Measurements from ENCODE around the gene SOWAHA.

Gene SOWAHA

DNA sequence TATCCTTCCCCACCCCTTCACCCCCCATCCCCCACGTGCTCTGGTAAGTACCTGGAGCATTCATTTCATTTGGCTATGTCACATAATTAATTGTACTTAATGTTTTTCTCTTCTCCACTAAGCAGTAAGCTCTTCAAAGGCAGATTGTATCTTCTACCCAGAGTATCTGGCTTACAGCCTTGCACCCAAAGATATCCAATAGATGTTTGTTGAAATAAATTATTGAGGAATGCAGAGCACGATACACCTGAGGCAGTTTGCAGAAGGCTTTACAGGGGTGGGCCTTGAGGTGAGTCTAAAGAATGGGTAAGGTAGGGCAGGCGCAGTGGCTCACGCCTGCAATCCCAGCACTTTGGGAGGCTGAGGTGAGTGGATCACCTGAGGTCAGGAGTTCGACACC lies 2.5 kb upstream of the SOWAHA start:
- no peak for DNase-seq

DNA sequence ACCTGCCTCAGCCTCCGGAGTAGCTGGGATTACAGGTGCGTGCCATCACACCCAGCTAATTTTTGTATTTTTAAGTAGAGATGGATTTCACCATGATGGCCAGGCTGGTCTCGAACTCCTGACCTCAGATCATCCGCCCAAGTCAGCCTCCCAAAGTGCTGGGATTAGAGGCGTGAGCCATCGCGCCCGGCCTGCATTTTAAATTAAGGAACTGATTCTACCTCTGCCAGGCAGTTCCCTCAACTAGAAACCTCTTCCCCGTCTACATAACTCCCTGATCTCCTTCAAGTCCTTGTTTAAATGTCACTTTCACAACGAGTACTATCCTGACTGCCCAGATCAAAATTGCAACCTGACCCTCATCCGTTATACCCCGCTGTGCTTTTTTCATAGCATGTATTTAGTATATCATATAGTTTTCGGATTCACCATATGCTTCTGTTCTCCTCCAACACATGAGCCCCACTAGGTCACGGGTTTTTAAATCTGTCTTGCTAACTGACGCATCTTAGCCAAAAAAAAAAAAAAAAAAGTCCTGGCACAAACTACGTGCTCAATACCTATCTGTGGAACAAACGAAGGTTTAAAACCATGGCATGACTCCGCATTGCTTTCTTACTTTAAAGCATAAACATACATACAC lies 858 bp upstream of the SOWAHA start:
- peak; percentile 25 for DNase-seq

DNA sequence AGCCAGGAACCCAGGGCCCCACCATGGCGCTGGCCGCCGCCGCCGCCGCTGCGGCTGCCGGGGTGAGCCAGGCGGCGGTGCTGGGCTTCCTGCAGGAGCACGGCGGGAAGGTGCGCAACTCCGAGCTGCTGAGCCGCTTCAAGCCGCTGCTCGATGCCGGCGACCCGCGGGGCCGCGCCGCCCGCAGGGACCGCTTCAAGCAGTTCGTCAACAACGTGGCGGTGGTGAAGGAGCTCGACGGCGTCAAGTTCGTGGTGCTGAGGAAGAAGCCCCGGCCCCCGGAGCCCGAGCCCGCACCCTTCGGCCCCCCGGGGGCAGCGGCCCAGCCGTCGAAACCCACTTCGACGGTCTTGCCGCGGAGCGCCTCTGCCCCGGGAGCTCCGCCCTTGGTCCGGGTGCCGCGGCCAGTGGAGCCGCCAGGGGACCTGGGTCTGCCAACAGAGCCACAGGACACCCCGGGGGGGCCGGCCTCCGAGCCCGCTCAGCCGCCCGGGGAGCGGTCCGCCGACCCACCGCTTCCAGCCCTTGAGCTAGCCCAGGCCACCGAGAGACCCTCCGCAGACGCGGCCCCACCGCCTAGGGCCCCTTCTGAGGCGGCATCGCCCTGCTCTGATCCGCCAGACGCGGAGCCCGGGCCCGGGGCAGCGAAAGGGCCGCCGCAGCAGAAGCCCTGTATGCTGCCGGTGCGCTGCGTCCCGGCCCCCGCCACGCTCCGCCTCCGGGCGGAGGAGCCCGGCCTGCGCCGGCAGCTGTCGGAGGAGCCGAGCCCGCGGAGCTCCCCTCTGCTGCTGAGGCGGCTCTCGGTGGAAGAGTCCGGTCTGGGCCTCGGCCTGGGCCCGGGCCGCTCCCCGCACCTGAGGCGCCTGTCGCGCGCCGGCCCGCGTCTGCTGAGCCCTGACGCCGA lies 749 bp downstream of the SOWAHA start:
- no peak for DNase-seq

DNA sequence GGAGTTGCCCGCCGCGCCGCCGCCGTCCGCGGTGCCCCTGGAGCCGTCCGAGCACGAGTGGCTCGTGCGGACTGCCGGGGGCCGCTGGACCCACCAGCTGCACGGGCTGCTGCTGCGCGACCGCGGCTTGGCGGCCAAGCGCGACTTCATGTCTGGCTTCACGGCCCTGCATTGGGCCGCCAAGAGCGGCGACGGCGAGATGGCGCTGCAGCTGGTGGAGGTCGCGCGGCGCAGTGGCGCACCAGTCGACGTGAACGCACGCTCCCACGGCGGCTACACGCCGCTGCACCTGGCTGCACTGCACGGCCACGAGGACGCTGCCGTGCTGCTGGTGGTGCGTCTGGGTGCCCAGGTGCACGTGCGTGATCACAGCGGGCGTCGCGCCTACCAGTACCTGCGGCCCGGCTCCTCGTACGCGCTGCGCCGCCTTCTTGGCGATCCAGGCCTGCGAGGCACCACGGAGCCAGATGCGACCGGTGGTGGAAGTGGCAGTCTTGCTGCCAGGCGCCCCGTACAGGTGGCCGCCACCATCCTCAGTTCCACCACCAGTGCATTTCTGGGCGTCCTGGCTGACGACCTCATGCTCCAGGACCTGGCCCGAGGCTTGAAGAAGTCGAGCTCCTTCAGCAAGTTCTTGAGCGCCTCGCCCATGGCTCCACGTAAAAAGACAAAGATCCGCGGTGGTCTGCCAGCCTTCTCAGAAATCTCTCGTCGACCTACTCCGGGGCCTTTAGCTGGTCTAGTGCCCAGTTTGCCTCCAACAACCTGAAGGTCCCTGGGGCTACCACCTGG lies 1.6 kb downstream of the SOWAHA start:
- no peak for DNase-seq

DNA sequence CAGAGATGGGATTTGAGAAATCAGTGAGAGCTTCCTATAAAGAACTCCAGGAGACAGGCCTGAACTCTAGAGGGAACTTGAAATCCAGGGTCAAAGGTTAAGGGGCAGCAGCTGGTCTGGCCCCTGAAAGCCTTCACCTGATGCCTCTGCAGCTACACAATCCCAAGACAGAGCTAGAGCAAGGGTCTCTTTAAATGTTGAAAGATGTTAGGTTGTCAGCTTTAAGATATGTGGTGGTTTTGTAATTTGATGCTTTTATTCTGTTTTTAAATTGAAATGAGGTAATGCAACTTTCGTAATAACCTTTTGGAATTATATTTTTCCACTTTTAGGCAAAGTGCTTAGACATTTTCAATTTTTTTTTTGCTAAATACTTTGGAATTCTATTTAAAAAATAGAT lies 2.4 kb downstream of the SOWAHA start:
- DNase-seq, result no peak

DNA sequence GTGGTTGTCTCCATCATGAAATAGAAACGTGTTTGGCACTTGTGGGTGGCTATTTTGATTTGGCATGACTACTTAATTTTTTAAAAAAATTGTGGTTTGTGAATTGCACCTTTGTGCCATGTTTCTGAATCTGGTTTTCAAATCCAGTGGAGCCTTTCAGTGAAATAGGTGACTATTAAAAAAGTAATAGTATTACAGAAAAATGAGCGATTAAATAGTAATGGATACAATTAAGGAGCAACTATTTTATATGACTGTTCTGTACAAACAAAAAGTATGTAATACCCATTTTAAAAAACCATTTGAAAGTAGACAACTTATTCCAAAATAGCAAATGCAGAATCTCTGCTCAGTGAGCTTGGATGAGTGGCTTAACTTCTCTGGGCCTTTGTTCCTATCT lies 3.0 kb downstream of the SOWAHA start:
- no peak for DNase-seq

DNA sequence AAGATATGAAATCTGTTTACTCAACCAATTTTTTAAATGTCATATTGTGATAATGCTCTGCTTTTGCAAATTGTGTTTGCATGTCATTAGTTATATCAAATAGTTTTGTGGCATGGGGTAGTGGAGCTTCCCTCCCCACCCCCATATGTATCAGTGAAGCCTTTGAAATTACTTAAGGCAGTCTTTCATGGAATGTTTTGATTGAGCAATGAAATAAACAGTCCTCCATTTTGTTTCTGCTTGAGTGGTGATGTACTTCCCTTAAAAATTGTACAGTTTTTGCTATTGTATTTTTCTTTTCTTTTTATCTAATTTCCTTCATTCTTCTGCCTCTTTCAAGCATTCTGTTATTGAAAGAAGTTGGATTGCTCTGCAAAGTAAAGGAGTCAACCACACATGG lies 3.5 kb downstream of the SOWAHA start:
- DNase-seq, result no peak

DNA sequence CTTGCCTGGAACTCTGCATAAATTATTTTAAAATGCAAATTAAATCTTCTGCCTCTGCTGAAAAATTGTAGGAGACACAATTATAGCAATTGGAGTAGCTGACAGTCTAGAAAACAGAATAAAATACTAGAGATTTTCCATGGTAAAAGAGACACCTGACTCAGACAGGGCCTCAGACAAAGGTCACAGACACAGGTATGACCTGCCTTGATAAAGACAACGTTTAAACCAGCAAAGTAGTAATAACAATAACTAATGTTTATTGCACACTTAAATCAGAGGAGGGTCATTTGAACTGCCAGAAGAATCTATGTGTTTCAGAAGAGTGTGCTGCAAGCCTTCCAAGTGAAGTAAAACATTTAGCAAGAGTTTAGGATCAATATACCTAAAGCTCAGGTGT lies 3.9 kb downstream of the SOWAHA start:
- no peak for DNase-seq

DNA sequence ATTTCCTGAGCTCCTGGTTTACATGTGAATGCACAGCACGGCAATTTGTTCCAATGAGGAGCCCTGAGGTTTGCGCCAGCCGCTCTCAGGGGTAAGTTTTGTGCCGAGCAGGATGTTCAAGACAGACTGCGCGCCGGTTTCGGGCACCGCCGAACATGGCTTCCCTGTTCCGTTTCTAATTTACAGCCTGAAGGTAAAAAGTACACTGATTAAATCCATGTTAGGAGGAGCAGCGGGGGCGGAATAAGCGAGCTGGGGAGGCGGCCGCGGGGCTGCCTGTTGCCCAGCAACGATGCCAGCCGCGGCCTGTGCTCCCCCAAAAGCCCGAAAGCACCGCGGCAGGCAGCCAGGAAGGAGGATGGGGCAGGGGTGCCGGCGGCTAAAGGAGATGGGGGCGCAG lies 6.4 kb downstream of the SOWAHA start:
- no peak for DNase-seq

DNA sequence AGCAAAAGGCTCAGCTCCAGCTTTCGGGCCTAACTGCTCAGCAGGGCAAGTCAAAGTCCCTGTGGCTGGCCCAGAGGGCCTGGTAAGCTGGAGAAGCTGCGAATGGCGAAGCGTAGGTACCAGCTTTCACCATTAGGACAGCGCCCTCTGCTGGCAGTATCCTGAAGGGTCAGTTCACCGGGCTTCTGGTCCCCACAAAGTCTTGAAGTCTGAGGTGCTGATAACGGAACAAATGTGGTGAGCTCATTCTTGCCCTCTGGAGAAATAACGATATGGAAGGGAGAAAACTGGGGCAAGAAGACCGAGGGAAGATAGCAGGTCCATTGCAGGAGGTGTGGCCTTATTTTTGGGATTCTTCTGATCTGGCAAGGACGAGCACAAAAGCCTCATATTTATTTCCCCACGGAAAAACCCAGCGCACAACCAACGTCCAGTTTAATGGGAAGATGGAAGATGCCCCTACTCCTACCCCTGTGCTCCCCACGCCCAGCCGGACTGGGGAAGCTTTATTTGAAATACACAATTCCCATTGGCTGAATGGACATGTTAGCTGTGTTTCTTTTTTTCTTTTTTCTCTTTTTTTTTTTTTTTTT lies 7.2 kb downstream of the SOWAHA start:
- peak; percentile 61 for DNase-seq

DNA sequence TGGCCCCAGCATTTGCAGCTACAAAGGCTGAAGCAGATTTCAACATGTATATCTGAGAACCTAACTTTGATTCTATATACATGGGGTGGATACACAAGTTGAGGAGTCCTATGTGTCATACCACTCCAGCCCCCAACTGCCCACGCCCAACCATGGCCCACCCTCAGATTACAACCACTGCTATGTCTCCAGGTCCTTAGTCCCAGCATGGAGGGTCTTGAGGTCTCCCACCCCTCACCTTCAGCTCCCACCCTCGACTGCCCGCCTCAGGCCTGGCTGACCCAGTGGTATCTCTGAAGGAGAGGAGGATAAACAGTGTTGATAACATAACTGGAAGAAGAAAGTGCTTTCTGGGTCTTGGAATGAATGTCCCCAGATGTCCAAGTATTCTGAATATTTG lies 8.2 kb downstream of the SOWAHA start:
- no peak for DNase-seq

DNA sequence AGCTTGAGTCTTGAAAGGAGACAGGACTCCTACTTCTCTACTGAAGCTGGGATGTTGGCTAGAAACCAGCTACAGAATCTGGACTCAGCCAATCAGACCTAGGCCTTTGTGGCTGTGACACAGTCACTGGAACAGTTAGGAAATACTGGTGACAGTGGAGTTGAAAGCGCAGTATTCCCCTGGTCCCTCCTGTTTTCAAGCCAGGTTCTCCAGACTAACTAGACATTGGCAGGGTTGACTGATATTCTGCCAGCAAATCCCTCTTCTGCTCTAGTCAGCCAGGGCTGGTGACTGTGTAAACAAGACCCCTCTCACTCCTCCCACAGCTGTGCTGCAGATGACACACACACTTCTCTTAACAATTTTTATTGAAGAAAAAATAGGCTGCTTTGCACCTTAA lies 8.7 kb downstream of the SOWAHA start:
- no peak for DNase-seq

DNA sequence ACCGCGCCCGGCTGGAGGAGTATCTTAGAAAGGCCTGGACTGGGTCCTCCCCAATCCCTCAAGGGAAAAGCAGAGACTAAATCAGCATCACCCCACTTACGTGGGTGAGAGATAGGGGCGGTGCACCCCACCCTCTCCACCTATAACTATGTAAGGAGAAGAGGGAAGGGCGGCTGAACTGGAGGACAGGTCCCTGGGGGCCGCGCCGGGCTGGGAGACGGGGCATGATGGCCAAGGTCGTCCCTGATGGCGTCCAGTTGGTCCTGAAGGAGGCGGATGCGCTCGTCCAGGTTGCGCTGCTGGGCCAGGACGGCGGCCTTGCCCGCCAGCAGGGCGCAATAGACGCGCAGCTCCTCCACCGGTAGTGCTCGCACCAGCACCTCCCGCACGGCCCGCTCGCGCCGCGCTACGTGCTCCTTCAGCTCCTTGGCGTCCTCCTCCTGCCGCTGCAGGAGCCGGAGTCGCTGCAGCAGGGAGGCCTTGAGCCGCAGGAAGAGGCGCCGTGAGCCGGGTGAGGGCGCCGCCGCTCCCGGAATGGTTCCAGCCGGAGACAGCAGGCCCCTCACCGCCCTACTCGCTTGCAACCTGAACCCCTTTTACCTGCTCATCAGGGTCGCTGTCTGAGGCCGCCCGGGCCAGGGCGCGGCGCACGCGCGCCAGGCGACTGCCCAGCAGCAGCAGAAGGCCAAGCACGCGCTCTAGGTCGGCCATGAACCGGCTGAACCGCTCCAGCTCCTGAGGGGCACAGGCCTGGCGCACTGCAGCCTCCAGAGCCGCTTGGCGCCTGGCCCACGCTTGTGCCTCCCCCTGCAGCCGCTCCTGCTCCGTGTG lies 9.8 kb downstream of the SOWAHA start:
- DNase-seq, result no peak

DNA sequence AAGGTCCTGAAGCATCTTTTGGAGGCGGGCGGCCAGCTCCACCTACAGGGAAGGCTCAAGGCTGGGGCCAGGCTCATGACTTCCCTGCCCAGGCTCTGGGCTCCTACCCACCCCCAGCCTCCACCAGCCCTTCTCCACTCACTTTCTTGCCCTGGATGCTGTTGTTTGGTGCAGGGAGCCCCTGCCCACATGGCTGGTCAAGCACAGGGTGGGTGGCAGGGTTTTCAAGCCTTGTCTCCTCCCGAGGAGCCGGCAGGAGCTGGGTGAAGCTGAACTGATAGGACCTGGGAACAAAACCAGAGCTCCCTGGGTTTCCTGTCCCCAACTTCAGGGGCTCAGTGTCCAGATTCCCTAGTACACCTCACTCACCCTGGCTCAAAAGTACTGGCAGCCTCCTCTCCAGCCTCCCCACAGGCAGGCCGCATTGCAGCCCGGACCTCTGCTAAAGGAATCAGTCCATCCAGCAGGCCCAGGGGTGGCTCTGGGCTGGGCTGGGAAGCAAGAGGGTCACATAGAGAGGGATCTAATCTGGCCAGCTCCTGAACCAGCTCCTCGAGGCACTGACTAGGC lies 10.5 kb downstream of the SOWAHA start:
- no peak for DNase-seq

DNA sequence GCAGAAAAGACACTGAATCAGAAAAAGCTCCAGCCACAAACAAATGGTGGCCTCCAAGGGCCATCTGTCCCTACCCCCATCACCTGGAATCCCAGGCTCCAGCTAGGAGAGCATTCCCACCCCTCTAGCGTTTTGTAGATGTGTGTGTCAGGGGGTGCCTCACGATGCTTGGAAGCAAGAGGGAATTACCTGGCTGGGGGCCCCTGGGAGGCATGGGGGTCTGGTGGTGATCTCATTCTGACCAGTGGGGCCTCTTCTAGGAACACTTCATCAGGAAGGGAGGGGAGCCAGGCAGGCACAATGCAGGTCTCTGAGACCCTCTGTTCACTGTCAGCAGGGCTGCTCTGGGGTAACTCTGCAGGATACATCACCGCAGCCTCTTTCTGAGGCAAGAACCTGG lies 11.3 kb downstream of the SOWAHA start:
- DNase-seq, result no peak

DNA sequence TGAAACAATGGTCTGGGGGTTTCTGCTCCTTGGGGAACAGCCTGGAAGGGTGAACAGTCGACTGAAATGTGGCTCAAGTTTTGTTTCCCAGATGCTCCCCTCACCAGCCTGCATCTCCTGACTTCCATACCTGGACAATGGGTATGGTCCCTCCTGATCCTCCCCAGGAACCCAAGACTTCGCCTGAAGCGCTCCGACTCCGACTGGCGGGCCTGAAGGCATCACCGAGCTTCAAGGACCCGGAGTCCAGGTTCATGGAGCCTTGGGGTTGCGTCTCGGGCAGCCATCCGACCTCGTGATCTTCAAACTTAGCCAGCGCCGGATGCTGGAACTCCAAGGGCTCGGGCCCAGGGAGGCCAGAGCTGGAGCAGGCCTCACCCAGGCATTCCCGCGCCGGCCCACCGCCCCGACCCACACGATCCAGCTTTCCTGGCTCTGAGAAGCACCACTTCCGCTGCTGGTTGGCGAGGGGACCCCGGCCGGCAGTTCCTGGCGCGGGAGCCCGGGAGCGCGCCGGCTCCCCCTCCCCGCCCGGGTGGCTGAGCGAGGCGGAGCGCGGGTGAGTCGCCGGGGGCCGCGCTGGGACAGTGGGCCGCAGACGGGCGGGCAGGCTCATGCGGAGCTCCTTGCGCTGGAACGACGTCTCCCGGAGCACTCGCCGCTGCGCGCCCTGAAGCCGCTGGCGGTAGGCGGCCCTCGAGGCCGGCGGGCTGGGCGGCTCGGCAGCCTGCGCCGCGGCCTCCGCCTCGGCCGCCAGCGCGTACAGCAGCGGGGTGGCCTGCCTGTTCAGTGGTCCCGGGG lies 12.1 kb downstream of the SOWAHA start:
- DNase-seq, result no peak

DNA sequence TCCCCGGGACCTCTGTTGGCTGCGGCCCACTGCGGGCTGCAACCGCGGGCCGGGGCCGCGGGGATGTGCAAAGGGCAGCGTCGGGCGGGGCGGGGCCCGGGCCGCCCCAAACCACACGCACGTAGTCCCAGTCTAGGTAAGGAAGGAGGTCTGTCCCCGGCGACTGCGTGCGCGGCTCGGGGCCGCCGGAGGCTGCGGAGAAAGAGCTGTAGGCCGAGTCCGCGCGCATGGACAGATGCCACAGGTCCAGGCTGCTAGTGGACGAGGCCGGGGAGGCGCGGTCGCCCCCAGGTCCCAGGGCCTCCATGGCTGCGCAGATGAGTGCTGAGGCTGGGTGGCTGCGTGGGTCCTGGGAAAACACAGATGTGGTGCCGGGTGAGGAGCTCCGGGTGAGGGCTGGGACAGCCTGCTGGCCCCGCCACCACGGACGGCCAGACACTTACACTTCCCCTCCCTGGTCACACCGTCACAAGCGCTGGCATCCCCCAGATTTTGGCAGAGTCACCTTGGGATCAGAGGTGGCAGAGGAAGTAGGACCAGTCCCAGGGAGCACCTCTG lies 12.8 kb downstream of the SOWAHA start:
- no peak for DNase-seq

DNA sequence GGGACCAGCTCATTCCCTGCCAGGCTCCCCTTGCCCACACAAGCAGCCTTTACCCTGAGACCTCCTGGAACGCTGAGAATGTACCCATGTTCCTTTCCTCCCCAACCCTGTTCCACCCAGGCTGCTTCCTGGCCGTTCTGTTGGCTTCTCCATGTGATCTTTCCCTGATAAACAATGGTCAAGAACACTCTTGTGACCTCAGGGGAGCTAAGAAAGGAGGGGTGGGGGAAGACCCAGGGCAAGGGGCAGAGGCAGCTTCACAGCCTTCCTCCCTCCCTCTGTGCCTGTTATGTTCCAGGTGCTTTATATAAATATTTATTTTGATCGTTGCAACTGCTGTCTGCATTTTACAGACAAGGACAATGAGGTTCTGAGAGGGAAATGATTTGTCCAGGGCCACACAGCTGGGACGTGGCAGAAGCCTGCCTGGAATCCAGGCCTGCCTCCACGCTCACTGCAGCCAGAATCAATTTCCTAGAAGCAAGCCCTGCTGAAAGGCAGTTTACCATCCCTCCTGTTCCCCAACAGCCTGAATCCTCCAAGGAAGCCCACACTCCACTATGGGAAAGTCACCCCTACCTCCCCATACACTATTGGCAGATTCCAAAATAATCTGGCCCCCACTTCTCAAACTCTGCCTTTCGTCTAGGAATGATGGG lies 13.5 kb downstream of the SOWAHA start:
- DNase-seq, result no peak

DNA sequence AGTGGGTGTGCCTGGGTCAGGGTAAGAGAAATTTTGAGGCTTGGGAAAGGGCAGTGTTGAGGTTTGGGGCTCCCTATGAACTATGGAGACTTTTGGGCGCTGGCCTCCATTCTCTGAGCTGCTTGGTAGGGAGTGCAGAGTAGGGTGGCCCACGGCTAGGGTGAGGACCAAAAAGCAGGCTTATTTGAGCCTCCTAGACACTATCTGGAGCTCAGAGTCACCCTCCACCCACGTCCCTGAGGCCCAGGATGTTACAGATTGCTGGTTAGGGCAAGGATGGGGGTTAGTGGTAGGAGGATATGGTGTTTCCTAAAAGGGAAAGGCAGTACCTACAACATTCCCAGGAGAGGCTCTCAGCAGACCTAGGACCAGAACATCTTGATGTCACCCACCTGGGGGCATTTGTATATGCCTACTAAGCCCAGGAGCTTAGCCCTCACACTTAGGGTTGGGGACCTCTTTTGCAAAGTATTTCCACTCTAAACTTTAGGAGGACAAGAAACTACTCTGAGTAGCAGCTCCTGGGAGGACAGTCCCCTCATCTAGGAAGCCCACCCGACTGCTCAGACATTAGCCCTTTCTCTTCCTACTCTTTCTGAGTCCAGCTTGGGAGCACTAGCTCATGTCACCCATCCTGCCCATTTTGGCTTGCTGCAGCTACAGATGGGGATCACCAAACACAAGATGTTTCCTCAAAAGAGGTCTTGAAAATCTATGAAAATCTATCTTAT lies 15.0 kb downstream of the SOWAHA start:
- no peak for DNase-seq

Data from NCI-H1105 treated with DMSO at 0.1 percent for 48 hours (cell line).